HL-60 (cell line): ENCODE results near the gene MACROD2.

Experiments used
- DNase-seq, 2 experiments: peaks; one replicate each; pipeline ENCODE4 v3.0.0-alpha.2; 2010 to 2020; ENCODE audit warnings: low read depth in 1 of 2, low spot score in 1 of 2
- H3K27ac ChIP-seq: fragments of 250-450 bp; sonication (Bioruptor Pico); replicated peaks from 2 replicates; pipeline ENCODE4 v1.5.1; 2020; ENCODE audit warnings: mild to moderate bottlenecking, moderate library complexity
- H3K27me3 ChIP-seq: fragments of 250-450 bp; sonication (Bioruptor Pico); 2 replicates; pipeline ENCODE4 v1.5.1; 2021; ENCODE audit warnings: mild to moderate bottlenecking, moderate library complexity; ENCODE audit not compliant: insufficient read depth, poor library complexity, severe bottlenecking
- H3K4me3 ChIP-seq: replicated peaks from 2 replicates; pipeline ENCODE4 v1.5.1; 2011; ENCODE audit warnings: mild to moderate bottlenecking, control low read depth, low read length; ENCODE audit not compliant: insufficient read depth
- CTCF ChIP-seq: IDR thresholded peaks from one replicate; pipeline ENCODE4 v1.5.1; 2011; ENCODE audit warnings: low read length, control low read depth, inconsistent platforms; ENCODE audit not compliant: insufficient read depth
- GABPA ChIP-seq: IDR thresholded peaks from 2 replicates; pipeline ENCODE4 v1.6.1; 2012; ENCODE audit warnings: low read depth
- POLR2AphosphoS5 ChIP-seq: IDR thresholded peaks from 2 replicates; pipeline ENCODE4 v1.6.1; 2012; ENCODE audit warnings: low read depth
- REST ChIP-seq: IDR thresholded peaks from 2 replicates; pipeline ENCODE4 v1.6.1; 2012; ENCODE audit warnings: low read depth; ENCODE audit not compliant: insufficient replicate concordance
- SPI1 ChIP-seq: IDR thresholded peaks from 2 replicates; pipeline ENCODE4 v1.6.1; 2012; ENCODE audit warnings: low read depth, mild to moderate bottlenecking, borderline replicate concordance

MACROD2 gene

GRCh38 chr20:15336536-15336935, 1341.2 kb downstream of the MACROD2 start:
- Histone ChIP-seq H3K4me3 (no peak overlapping the region), H3K27me3 (no peaks in the 10 kb centered on the region), H3K27ac (no peak overlapping the region)
- TF ChIP-seq POLR2AphosphoS5, result no peak
- no peak for TF ChIP-seq CTCF
- no peak for TF ChIP-seq GABPA
- TF ChIP-seq REST, result no peak
- TF ChIP-seq SPI1, result no peak
- DNase-seq, result no peak

GRCh38 chr20:15339264-15339663, 1343.9 kb downstream of the MACROD2 start:
- TF ChIP-seq CTCF, result no peak
- no peak for TF ChIP-seq SPI1
- TF ChIP-seq GABPA, result no peak
- TF ChIP-seq POLR2AphosphoS5, result no peak
- TF ChIP-seq REST, result no peak
- Histone ChIP-seq H3K4me3 (no peak overlapping the region), H3K27me3 (no peaks in the 10 kb centered on the region), H3K27ac (no peak overlapping the region)
- no peak for DNase-seq

- H3K27ac ChIP-seq, result no peak overlapping the region
- H3K27me3 ChIP-seq, result no peaks in the 10 kb centered on the region
- no peak overlapping the region for H3K4me3 ChIP-seq
- DNase-seq, result no peak
- no peak for TF ChIP-seq CTCF
- no peak for TF ChIP-seq POLR2AphosphoS5
- TF ChIP-seq SPI1, result no peak
- TF ChIP-seq REST, result no peak
- no peak for TF ChIP-seq GABPA
Observed at GRCh38 chr20:15342991-15343523, 1347.7 kb downstream of the MACROD2 start.
